Embryonic facial prominence (tissue), 1 donor: Measurements from ENCODE around the gene GMDS.

Experiments
- DNase-seq: peaks from one replicate; pipeline ENCODE4 v3.0.0-alpha.2; 2016; ENCODE audit errors: extremely low spot score

GMDS gene

GRCh38 chr6:1988843-1989242 is 256.6 kb downstream of the GMDS start:
- DNase-seq, result no peak

DNA sequence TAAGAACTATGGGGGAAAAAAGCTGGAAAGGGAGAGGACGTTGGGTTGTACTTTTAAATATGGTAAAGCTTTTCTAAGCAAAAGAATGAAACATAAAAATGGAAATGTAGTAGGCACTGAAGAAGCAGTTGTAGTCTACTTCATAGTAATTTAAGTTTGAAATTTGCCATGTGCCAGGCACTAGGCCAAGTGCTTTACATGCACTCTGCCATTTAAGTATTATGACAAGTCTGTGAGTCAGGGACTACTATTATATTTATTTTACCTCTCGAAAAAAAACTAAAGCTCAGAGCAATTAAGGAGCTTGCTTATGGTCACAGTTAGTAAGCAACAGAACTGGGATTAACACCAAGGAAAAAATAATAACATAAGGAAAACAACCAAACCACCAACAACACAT is 257.8 kb downstream of the GMDS start:
- no peak for DNase-seq

DNA sequence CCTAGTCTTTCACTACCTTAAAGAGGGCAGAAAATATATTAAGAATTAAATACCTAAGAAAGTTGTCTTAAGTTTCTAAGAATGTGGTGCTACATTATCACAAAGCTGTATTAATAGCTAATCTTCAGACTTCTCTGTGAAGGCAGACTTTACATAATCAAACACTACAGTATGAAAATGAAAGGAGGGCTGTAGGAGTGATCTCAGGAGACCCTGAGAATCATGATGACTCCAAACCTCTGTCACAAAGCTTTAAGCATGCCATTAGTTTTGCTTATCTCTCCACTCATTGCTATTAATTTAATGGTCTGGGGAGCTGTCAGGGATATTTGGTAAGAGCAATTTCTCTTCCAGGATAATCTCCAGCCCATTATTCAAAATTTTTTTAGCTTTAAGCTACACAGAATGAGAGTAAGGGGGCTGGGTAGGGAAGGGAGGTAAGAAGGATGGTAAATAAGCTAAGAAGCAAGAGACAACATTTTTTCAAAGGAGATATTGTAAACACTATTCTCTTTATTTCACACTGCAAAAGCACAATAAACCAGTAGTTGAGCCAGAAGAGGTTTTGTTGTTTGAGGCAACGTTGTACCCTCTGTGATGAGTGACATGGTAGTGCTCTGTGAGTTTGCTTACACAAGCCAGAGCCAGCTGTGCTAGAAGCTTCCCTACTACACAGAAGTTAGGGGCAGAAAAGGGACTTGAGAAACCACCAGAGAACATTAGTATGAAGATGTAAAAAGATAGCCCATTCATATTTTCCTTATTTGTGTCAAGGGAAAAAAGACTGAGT is 258.8 kb downstream of the GMDS start:
- no peak for DNase-seq

- no peak for DNase-seq
Observed at GRCh38 chr6:1984346-1984994, 260.9 kb downstream of the GMDS start.

DNA sequence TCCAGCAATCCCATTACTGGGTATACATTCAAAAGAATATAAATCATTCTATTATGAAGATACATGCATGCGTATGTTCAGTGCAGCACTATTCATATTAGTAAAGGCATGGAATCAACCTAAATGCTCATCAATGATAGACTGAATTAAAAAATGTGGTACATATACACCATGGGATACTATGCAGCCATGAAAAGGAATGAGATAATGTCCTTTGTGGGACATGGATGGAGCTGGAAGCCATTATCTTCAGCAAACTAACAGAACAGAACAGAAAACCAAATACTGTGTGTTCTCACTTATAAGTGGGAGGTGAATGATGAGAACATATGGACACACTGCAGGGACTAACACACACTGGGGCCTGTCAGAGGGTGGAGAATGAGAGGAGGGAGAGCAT is 261.6 kb downstream of the GMDS start:
- no peak for DNase-seq

- no peak for DNase-seq
Observed at GRCh38 chr6:1972962-1973361, 272.4 kb downstream of the GMDS start.

- DNase-seq, result no peak
Observed at GRCh38 chr6:1971612-1972011, 273.8 kb downstream of the GMDS start.

GRCh38 chr6:1970151-1970561 is 275.2 kb downstream of the GMDS start:
- DNase-seq, result no peak

GRCh38 chr6:1966713-1967112 is 278.7 kb downstream of the GMDS start:
- DNase-seq, result no peak

GRCh38 chr6:1965596-1966224 is 279.7 kb downstream of the GMDS start:
- DNase-seq, result no peak

- DNase-seq, result no peak
Observed at GRCh38 chr6:1963596-1963995, 281.8 kb downstream of the GMDS start.

GRCh38 chr6:1962201-1962600 is 283.2 kb downstream of the GMDS start:
- DNase-seq, result no peak

DNA sequence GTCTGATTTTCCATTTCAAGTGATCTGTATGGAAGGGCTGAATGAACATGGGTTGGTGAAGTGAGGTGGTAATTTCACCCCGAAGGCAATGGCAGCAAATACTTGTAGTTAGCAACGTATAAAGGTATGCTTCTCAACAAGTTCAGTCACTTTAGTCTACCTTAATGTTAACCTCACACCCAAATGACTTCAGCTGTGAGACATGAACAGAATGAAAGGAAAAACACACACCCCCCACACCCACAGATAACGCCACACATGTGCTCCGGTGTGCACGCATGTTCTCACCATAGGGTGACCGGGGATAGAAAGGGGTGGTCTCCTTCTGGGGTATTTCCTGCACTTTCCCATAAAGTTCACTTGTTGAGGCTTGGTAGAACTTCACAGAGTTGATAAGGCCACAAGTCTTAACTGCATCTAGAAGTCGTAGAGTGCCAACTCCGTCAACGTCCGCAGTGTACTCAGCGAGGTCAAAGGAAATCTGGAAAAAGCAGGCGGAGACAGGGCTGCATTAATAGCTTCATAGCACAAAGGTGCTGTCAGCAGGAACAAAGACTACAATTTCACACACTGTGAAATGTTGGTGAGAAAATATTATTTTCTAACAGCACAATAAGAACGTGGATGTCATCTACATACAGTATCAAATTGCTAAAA is 284.8 kb downstream of the GMDS start:
- DNase-seq, result no peak

DNA sequence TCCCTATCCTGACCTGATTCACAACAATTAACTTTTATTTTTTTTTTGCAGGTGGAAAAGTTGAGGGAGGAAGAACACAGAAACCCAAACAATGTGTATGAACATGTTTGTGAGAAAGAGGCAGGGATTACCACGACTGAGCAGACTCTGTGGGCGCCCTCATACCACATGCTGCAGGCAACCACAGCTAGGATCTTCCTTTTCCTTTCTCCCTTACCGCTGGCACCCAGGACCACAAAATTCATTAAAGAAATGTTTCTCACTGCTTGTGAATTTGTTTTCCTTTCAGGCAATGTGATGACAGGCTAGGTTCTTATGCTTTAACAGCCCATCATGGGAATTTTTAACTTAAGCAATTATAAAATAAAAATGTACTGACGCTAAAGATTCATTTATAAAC is 287.1 kb downstream of the GMDS start:
- no peak for DNase-seq

- DNase-seq, result no peak
Observed at GRCh38 chr6:1957746-1958145, 287.7 kb downstream of the GMDS start.

DNA sequence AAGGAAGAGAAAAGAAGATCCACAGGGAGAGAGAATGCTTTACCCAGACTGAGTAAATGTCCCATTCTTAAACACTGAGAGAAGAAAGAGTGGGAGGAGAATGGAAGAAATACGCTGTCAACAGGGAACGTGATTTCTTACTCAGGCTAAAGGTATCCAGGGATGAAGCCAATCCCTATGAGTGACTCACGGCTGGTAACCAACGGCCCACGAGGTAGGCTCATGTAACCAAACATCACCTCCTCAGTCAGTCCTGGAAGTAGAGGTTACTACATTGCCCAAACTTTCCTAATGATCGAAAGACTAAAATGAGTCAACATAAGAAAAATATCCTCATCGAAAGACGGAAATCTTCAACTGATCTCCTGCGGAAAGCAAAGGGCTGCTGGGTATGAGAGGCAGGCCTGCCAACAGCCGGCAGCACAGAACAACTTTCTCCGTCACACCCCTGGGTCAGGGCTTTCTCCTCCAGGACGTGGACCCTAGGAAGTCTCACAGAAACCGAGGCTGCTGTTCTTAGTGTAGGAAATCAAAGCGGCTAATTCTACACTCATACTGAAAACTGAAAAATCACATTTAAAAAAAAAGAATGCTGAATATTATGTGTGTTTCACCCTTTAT is 292.6 kb downstream of the GMDS start:
- no peak for DNase-seq

GRCh38 chr6:1950631-1951030 is 294.8 kb downstream of the GMDS start:
- DNase-seq, result no peak

DNA sequence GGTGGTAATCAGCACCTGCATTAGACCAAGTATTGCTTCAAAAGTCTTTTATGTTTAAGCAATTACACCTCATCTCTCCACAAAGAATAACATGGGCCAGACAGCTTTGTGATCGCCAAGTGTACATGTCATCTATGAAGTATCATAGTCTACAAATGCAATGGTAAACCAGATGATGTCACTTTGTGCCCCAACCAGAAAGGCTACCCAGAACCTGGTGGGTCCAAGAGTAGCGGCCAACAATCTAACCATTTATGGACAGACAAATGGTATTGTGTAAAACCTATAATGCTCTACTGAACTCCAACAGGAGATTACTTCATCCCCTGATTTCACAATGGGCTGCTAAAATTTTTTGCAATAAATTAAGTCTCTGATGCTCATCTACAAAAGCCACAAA is 295.9 kb downstream of the GMDS start:
- no peak for DNase-seq

- no peak for DNase-seq
Observed at GRCh38 chr6:1947922-1948321, 297.5 kb downstream of the GMDS start.

GRCh38 chr6:1946583-1946982 is 298.8 kb downstream of the GMDS start:
- DNase-seq, result no peak

- DNase-seq, result no peak
Observed at GRCh38 chr6:1945235-1945832, 300.1 kb downstream of the GMDS start.

DNA sequence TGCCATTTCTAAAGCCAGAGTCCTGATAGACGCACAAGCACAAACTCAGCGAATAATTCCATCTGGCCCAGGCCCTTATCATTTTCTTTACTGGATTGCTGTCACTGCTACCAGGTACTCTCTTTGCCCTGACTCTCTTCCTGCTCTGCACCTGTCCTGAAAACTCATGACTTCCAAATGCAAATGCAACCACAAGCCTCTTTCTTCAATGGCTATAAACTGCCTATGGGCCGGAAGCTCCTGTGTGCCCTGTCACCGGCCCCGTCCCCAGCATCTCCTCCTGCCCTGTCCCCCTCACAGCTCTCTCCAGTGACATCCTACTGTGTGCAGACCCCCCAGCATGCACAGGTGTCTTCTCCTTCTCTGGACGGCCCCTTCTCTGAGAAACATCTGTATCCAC is 302.6 kb downstream of the GMDS start:
- no peak for DNase-seq
